HL-60/S4 (cell line): Measurements from ENCODE around the gene REN.

Source experiments
- in situ Hi-C: fragments of 300-500 bp; cut with MboI; formaldehyde crosslinking; loops from 2 replicates; pipeline ENCODE4 v1.14.3; 2022; ENCODE audit warnings: low sequenced_read_pairs

REN gene

GRCh38 chr1:204191456-204191855 is 25.3 kb upstream of the REN start:
- in situ Hi-C loops = no loop called here

- in situ Hi-C loops = no loop called here
Observed at GRCh38 chr1:204190212-204191211, 24.4 kb upstream of the REN start.

GRCh38 chr1:204188959-204189639 is 23.0 kb upstream of the REN start:
- in situ Hi-C loops = no loop called here

DNA sequence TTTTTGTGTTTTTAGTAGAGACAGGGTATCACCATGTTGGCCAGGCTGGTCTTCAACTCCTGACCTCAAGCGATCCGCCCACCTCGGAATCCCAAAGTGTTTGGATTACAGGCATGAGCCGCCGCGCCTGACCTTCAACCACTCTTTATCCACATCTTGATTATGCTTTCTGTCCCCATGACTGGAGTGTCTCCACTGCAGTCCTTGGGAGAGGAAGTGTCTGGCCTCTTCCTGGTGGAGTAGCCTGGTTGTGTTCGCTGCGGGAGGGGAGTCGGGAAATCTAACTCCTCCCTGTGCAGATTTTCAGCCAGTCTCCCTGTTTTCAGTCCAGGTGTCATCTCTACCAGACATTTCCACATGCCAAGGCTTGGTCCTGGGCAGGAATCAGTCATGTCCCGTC is 20.5 kb upstream of the REN start:
- in situ Hi-C loops = no loop called here

DNA sequence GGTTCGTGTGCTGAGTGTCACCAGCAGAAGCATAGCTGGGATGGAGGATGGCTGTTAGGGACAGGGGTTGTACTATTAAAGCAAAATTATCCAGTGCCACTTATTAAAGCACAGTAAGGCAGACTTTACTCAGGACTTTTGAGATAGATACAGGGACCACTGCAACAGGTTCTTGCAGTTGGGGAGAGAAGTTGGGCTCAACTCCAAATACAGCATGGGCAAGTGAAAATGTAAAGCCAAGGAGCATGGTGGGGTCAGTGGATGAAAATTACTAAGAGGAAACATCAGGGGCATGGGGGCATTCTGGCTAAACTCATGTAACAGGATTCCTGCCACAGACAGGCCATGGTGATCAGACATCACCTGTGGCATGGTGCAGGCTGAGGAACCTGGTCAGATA is 15.0 kb upstream of the REN start:
- in situ Hi-C loops = no loop called here

DNA sequence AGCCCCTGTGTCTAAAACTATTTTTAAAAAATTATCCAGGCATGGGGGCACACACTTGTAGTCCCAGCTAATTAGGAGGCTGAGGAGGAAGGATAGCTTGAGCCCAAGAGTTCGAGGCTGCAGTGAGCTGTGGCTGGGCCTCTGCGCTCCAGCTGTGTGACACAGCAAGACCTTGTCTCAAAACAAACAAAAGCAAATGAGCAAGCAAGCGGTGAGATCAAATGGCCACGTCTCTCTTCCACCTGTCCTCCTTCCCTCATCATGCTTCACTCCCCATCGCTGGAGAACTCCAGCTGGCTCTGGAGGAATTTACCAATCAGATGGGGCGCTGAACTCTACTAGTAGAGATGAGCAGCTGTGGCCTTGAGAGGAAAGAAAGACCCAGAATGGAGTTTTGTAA is 14.0 kb upstream of the REN start:
- in situ Hi-C loops = no loop called here

DNA sequence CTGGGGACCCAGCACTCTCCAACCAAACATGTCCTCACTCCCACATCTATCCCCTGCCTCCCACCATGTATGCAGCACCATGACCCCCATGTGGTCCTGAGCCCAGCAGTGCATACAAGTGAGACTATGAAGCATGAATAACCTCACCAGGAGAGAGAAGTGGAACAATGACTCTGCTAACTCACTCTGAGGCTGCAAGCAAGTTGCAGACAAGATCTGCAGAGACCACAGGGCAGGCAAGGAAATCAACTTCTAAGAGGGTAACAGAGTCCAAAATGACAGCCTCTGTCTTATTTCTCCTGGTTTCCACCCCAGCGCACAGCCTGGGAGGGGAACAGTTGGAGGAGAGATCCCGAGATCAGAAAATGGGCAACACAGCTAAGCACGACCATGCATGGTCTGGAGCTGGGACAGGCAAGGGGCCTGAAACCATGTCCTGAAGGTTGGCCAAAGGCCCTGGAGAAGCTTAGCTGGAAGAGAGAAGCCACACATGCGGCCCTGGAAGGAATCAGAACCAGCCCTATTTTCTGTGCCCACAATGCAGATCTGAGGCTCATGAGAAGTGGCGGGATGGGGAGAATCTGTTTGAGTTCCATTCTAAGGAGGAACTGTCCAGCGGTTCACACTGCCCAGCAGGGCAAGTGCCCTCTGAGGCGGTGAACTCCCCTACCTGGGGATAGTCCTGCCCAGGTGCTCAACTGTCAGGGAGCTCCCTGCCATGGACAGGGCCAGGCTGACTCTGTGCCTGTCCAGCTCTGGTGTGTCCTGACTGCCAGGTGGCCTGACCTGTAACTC is 12.5 kb upstream of the REN start:
- in situ Hi-C loops = no loop called here

DNA sequence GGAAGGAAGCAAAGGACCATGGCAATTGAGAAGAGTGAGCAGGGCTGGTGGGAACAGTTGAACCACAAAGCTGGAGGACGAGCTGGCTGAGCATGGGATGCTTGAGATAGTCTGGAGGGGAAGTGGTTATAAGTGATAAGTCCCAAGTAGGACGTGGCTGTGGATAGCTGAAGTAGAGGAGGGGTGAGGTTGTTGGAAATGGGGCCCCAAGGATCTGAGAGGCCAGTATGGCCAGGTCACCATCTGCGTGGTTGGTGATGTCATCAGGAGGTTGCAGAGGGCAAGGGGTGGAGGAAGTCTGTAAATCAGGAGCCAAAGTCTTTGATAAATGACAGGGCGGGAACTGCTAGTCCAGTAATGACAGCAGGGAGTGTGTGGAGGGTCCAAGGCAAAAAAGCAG is 11.0 kb upstream of the REN start:
- in situ Hi-C loops = no loop called here

GRCh38 chr1:204176049-204176448 is 9.9 kb upstream of the REN start:
- in situ Hi-C loops = no loop called here

- in situ Hi-C loops = no loop called here
Observed at GRCh38 chr1:204174958-204175357, 8.8 kb upstream of the REN start.

DNA sequence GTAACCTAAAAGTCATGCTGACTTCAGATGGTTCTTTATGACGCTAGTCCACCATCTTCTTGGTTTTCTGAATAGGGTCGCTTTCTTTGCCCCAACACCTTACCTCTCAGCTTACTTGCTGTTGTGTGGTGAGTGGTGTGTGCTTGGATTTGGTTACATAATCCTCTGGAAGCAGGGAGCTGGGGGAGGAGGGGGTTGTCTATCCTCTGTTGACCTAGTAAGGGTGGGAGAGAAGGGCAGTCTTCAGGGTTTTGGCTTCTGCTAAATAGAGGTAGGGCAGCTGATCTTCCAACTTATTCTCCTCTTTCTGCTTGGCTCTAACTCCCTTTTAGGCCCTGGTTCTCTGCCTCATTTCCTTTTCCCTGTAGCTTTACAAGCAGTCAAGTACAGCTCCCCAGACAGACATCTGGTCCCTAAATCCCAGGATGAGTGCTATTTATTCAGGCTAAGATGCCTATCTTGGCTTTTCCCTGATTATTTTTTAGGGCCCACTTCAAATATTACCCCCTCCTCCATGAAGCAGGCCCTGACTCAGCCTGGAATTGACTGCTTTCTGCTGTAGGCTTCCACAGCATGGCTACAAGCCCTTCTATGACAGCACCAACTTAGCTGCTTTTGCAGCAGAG is 6.4 kb upstream of the REN start:
- in situ Hi-C loops = no loop called here

DNA sequence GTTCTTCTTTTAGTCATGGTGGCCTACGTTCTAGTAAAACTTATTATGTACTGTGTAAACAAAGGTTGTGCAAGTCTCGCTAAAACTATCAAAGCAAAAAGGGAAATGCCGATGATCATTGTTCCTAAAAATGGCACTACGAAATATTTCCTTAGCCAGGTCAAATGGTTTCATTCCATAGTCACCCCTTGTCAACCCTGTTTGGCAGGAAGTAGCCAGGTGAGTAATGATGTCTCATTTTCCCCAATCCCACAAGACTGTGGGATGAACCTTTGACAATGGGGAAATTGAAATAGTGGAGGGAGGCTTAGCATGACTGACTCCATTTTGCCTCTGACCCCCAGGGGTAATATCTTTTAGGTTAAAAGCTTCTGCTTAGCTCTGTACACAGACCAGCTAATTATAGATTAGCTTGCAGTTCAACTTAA is 5.6 kb upstream of the REN start:
- in situ Hi-C loops = no loop called here

DNA sequence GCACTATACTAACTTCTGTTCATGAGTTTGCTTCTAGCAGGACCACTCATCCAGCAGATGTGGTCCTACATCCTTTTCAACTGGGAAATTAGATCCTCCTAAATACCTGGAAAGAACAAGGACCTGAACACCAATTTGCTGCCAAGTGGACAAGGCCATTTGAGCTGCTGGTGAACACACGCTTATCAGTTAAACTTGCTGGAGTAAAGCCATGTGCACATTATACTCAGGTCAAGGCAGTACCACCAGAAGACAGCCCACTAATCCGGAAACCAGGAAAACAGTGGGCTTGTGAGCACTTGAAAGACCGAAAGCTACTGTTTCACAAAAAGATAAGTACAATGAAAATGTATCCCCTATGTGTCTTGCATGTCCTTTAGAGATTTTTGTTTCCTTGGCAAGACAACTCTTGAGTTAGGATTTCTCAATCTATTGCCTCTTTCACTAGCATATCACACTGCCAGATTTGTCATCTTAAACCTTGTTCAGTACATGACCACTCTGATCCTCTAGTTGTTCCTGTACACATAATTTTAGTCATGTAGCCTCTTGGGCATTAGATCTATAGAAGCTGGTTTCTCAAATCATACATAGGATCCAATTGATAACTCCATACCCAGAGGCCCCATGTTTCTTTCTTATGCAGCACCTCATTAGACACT is 4.5 kb upstream of the REN start:
- in situ Hi-C loops = no loop called here

DNA sequence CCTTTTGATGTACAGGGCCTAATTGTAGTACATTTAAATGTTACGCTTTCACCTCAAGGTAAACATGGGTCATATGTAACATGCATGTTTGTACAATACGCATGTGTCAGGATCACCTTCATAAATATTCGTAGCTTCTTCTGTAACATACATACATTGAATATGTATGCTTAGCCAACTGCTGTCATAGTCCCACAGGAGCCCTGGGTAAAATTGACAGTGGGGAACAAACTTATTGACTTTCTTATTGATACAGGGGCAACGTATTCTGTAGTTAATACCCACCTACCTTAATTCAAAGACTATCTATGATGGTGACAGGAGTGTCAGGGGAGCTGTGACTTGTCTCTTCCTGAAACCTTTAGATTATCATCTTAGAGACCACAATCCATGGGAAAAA is 3.7 kb upstream of the REN start:
- in situ Hi-C loops = loop anchor here (10.0 kb wide), 1 partner anchor 205 kb away; no protein-coding TSS in a partner anchor

DNA sequence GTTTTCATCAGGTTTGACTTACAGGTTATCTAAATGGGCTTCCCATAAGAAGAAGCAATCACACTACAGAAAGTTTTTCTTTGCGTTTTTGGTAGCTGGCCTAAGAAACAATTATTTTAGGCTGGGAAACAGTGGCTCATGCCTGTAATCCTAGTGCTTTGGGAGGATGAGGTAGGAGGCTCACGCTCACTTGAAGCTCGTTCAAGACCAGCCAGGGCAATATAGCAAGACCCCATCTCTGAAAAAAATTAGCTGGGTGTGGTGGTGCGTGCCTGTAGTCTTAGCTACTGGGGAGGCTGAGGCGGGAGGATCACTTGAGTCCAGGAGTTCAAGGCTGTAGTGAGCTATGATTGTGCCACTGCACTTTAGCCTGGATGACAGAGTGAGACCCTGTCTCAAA is 1.6 kb upstream of the REN start:
- in situ Hi-C loops = loop anchor here (10.0 kb wide), 1 partner anchor 207 kb away; no protein-coding TSS in a partner anchor

DNA sequence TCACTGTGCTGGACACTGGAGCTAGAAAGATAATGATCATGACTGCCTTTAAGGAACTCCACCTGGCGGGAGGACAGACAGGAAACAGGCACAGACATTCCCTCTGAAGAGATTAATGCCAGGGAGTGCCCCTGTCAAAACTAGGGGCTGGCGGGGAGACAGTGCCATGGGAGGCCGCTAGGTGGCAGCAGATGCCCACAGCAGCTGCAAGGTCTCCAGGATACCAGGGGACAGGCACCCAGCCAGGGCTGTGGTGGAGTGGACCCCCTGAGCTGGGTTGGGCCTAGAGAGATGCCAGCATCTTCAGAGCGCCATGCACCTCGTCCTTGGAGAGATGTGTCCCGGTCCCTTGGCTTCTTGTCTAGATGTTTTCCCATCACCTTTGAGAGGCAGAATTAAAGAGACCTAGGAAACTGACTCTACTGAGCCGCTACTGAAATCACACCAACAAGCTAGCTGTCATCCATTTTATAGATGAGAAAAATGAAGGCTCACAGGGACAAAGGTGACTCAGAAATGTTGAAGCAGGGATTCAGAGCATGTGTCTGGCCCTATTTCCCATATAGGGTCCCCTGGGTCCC is 3.6 kb downstream of the REN start:
- in situ Hi-C loops = loop anchor here (10.0 kb wide), 1 partner anchor 212 kb away; no protein-coding TSS in a partner anchor

DNA sequence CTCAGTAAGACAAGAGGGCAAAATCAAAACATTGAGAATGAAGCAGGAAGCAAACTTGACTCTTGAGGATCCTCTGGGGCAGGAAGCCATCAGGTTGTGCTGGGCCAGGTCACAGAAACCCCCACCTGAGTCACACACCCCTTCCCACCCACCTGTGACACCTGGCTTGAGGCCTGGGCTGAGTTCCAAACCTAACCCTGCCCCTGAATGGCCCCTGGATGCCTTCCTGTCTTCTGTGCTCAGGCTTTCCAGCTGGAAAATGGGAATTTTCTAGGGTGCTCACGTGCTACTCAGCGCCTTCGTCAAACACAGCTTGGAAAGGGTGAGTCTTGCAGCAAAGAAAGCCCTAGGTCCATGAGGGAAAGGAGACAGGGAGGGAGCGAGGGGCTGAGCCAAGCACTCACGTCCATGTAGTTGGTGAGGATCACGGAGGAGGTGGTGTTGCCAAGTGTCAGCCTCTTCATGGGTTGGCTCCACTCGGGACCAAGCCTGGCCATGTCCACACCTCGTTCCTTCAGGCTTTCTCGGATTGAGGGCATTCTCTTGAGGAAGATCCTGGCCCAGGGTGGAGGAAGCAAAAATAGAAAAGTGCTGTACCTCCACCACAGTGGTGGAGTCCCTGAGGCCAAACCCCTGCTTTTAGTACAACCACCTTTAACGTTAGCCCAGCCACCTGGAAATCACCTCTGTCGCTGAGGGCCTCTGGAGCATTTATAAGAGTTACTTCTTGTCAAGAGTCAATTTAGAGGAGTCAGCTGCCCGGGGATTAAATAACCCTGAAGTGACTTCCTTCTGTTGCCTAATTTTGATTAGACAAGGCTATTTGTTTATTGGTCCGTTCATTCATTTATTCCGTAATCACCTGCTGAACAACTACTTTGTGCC is 4.3 kb downstream of the REN start:
- in situ Hi-C loops = loop anchor here (10.0 kb wide), 1 partner anchor 213 kb away; no protein-coding TSS in a partner anchor

DNA sequence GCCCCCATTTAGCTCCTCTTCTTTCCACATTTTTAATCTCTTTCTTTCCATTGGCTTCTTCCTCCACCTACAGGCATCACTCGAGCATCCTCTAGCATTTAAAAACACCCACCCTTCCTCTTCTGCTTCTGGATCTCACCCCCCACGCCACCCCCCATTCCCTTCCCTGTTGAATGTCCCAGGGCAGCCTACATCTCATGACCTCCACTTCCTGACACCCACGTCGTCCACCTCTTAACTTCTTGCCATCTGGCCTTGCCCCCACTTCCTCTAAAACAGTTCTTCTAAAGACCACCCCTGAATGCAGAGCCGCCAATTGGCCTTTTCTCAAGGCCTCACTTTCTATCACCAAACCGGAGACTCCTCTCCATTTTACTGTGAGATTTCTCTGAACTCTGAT is 8.2 kb downstream of the REN start:
- in situ Hi-C loops = no loop called here

GRCh38 chr1:204155881-204156280 is 10.3 kb downstream of the REN start:
- in situ Hi-C loops = no loop called here
